A549 (cell line): Measurements from ENCODE around the gene POMT2.

ENCODE experiments used
- BHLHE40 ChIP-seq: IDR thresholded peaks from 2 replicates; pipeline ENCODE4 v1.6.1; 2012; ENCODE audit warnings: low read depth, low read length, inconsistent platforms
- EP300 ChIP-seq, 2 experiments: fragments of >200 bp; sonication (Bioruptor Twin); formaldehyde crosslinking; IDR thresholded peaks; 2 replicates in 1 of 2; 3 replicates in 1 of 2; pipeline ENCODE4 v1.6.1; 2016 to 2017
- JUN ChIP-seq, 2 experiments: fragments of >200 bp; sonication (Bioruptor Twin); formaldehyde crosslinking; IDR thresholded peaks; 2 replicates in 1 of 2; 3 replicates in 1 of 2; pipeline ENCODE4 v1.6.1; 2016 to 2017
- NFE2L2 ChIP-seq: fragments of 150-350 bp; conservative IDR thresholded peaks from 2 replicates; pipeline ENCODE4 v1.6.1; 2014; ENCODE audit warnings: low read length
- NR3C1 ChIP-seq: fragments of >200 bp; sonication (Bioruptor Twin); formaldehyde crosslinking; IDR thresholded peaks from 3 replicates; pipeline ENCODE4 v1.6.1; 2017
- POLR2A ChIP-seq: IDR thresholded peaks from 2 replicates; pipeline ENCODE4 v1.6.1; 2012; ENCODE audit warnings: mild to moderate bottlenecking, low read length
- POLR2AphosphoS2 ChIP-seq: conservative IDR thresholded peaks from 2 replicates; pipeline ENCODE4 v1.6.1; 2012; ENCODE audit warnings: low read length, improper control_type of control experiment, inconsistent platforms
- RAD21 ChIP-seq, 2 experiments: fragments of >200 bp in 1 of 2; sonication (Bioruptor Twin) in 1 of 2; formaldehyde crosslinking in 1 of 2; IDR thresholded peaks in 1 of 2; conservative IDR thresholded peaks in 1 of 2; 2 replicates in 1 of 2; 3 replicates in 1 of 2; pipeline ENCODE4 v1.6.1; 2012 to 2018; ENCODE audit warnings: inconsistent platforms in 1 of 2
- RNF2 ChIP-seq: fragments of 200-600 bp; sonication (generic); IDR thresholded peaks from 2 replicates; pipeline ENCODE4 v1.6.1; 2016; ENCODE audit warnings: low read depth, mild to moderate bottlenecking, antibody characterized with exemption, moderate library complexity, borderline replicate concordance
- SMC3 ChIP-seq: fragments of >200 bp; sonication (Bioruptor Twin); formaldehyde crosslinking; IDR thresholded peaks from 3 replicates; pipeline ENCODE4 v1.6.1; 2018; ENCODE audit warnings: inconsistent platforms
- TF ChIP-seq, protein P1 (sequence below): fragments of >200 bp; sonication (Bioruptor Twin); formaldehyde crosslinking; IDR thresholded peaks from 3 replicates; pipeline ENCODE4 v1.5.1; 2016
- TF ChIP-seq, protein P2 (sequence below): fragments of 450-650 bp; IDR thresholded peaks from 2 replicates; pipeline ENCODE4 v1.6.1; 2014; ENCODE audit warnings: antibody characterized with exemption
- TF ChIP-seq, protein P3 (sequence below): fragments of 150-350 bp; IDR thresholded peaks from 2 replicates; pipeline ENCODE4 v1.6.1; 2014; ENCODE audit warnings: low read depth, mild to moderate bottlenecking, low read length
- TF ChIP-seq, protein P4 (sequence below): IDR thresholded peaks from 2 replicates; pipeline ENCODE4 v1.6.1; 2012

DNA sequence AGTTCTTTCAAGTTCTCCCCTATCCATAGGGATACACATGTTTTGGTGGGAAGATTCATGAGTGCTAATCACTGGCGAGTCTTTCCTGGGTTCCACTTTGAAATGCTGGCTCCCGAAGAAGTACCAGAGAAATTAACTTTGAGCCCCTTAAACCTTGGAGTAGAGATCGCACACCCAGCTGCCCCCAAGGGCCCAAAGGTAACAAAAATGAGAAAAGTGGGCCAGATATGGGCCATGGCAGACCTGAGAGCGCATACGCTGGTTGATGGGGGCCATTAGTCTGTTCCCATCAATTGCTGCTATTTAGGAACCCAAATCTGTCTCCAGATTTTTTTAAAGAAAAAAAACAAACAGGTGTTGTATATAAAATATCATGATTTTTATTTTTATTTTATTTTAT, 2.3 kb upstream of the POMT2 start:
- TF ChIP-seq, protein P1, sequence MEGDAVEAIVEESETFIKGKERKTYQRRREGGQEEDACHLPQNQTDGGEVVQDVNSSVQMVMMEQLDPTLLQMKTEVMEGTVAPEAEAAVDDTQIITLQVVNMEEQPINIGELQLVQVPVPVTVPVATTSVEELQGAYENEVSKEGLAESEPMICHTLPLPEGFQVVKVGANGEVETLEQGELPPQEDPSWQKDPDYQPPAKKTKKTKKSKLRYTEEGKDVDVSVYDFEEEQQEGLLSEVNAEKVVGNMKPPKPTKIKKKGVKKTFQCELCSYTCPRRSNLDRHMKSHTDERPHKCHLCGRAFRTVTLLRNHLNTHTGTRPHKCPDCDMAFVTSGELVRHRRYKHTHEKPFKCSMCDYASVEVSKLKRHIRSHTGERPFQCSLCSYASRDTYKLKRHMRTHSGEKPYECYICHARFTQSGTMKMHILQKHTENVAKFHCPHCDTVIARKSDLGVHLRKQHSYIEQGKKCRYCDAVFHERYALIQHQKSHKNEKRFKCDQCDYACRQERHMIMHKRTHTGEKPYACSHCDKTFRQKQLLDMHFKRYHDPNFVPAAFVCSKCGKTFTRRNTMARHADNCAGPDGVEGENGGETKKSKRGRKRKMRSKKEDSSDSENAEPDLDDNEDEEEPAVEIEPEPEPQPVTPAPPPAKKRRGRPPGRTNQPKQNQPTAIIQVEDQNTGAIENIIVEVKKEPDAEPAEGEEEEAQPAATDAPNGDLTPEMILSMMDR, result no peak
- no peak for TF ChIP-seq POLR2A
- TF ChIP-seq POLR2AphosphoS2, result no peak
- TF ChIP-seq RAD21 (conservative IDR thresholded peaks at IDR 0.05 in 1 of 2, IDR thresholded peaks at IDR 0.05 in 1 of 2), result no peak
- TF ChIP-seq JUN (IDR thresholded peaks at IDR 0.05), result no peak
- no peak for TF ChIP-seq NR3C1
- TF ChIP-seq BHLHE40, result no peak
- TF ChIP-seq RNF2, result no peak
- TF ChIP-seq, protein P2, sequence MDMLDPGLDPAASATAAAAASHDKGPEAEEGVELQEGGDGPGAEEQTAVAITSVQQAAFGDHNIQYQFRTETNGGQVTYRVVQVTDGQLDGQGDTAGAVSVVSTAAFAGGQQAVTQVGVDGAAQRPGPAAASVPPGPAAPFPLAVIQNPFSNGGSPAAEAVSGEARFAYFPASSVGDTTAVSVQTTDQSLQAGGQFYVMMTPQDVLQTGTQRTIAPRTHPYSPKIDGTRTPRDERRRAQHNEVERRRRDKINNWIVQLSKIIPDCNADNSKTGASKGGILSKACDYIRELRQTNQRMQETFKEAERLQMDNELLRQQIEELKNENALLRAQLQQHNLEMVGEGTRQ, result no peak
- TF ChIP-seq NFE2L2, result no peak
- TF ChIP-seq, protein P3, sequence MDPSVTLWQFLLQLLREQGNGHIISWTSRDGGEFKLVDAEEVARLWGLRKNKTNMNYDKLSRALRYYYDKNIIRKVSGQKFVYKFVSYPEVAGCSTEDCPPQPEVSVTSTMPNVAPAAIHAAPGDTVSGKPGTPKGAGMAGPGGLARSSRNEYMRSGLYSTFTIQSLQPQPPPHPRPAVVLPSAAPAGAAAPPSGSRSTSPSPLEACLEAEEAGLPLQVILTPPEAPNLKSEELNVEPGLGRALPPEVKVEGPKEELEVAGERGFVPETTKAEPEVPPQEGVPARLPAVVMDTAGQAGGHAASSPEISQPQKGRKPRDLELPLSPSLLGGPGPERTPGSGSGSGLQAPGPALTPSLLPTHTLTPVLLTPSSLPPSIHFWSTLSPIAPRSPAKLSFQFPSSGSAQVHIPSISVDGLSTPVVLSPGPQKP, result no peak
- TF ChIP-seq, protein P4, sequence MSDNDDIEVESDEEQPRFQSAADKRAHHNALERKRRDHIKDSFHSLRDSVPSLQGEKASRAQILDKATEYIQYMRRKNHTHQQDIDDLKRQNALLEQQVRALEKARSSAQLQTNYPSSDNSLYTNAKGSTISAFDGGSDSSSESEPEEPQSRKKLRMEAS, result no peak
- TF ChIP-seq SMC3, result no peak
- TF ChIP-seq EP300 (IDR thresholded peaks at IDR 0.05), result no peak
